Posterior vena cava (tissue), 2 donors: ENCODE results near the gene PNMA8C. TPM values are rescaled to one million over a fixed set of nuclear protein-coding genes. Genes with fewer than 3 reads are reported as not detected.
"Not testable (repeated sequence)": the region's sequence is repeated elsewhere in the genome, so short reads cannot be mapped to it uniquely, and the experiment has no call there.

Source experiments
- DNase-seq: peaks from one replicate; pipeline ENCODE4 v3.0.0-alpha.2; 2020; ENCODE audit warnings: low spot score
- intact Hi-C, 2 donors: fragments of 100-400 bp; cut with DNase I; formaldehyde crosslinking; loops; one replicate each; pipeline versions ENCODE4 v1.14.1 to v1.14.2; 2022 to 2023
- total RNA-seq, 2 donors: library from RNA; stranded (reverse); fragmentation: NEBNext Ultra II Directional; extraction: Animal tissue kit (Norgen Biotek cat#: 25700); gene quantifications; one replicate each; pipeline ENCODE4 v1.2.1, GENCODE V29; 2021
- donor health status: DM: yes; HTN: yes; CAD: no.
- donor health status: DM: yes; HTN: yes; CAD: no.

PNMA8C gene
- total RNA-seq, 2 donors from 2014 or later, result 0.37 to 1.2 TPM

DNA sequence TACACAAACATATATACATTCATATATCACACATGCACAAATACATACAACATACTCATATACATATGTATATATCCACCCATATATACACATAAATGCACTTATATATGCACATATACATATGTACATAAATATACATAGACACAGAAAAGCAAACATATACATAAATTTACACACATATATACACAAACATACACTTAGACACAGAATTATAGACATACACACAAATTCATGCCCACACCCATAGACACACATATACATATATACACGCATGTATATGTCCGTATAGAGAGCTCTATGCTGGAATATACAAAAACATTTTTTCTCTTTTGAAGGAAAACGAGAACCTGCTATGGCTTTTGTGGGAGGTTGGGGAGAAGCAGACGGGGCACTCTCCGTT is 22.0 kb upstream of the PNMA8C start:
- DNase-seq, result no peak
- intact Hi-C loops, result loop anchor here in 1 of 2 donors (1.0 kb wide), 1 partner anchor 38 kb away; no protein-coding TSS in a partner anchor

DNA sequence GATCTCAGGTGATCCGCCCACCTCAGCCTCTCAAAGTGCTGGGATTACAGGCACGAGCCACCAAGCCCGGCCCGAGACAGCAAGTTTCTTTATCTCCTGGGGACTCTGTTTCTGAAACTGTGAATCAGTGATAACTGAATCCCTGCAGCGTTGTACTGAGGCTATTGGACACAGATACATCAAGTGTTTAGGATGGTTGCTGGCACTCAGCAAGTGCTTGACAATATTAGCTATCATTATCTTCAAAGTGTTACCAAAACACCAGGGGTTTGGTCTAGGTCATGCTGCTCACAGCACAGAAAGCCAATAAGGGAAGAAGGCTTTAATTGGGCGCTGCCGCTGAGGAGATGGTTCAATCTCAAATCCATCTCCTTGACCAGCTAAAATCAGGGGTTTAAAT is 20.5 kb upstream of the PNMA8C start:
- DNase-seq, result no peak
- intact Hi-C loops, result no loop called here

DNA sequence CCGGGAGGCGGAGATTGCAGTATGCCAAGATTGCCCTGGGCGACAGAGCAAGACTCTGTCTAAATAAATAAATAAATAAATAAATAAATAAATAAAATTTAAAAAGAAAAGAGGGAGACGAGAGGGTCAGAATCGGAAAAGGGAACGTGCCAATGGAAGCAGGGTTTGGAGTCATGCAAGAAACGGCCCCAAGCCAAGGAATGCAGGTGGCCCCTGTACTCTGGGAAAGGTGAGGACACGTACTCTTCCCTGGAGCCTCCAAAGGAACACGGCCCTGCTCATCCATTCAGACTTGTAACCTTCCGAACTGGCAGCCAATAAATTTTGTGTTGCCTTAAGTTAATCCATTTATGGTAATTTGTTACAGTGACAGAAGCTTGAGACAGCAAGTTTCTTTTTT is 19.9 kb upstream of the PNMA8C start:
- DNase-seq, result no peak
- intact Hi-C loops, result no loop called here

DNA sequence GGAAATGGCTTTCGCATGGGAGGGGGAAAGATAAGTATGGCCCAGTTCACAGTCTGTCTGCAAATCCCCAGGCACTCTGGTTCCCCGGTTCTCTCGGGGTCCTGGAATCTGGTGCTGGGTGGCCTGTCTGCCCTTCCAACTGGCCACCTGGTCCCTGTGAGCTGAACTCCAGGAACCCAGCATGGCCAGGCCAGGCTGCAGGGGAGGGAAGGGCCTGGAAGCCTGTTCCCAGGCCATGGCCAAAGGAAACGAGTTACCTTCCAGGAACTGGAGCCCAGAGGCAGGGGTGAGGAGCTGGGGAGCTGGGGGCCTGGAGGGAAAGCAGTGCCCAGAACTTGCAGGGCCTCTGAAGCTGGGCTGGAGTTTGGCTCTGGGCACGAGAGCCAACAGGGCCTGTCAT is 19.1 kb upstream of the PNMA8C start:
- DNase-seq, result no peak
- intact Hi-C loops, result no loop called here

DNA sequence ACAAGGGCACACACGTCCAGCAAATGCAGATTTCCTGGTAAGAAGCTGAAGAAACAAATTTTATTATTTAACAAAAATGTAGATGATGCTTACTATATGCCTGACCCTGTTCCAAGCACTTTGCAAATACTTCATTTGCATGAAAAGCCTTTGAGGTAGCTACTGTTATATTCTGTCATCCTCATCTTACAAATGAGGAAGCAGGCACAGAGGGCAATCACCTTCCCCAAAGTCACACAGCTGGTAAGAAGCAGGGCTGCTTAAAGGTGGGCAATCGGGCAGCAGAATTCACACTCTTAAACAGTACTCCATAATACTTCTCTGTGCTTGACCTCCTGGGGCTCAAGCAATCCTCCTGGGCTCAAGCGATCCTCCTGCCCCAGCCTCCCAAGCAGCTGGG is 18.3 kb upstream of the PNMA8C start:
- no peak for DNase-seq
- intact Hi-C loops, result no loop called here

DNA sequence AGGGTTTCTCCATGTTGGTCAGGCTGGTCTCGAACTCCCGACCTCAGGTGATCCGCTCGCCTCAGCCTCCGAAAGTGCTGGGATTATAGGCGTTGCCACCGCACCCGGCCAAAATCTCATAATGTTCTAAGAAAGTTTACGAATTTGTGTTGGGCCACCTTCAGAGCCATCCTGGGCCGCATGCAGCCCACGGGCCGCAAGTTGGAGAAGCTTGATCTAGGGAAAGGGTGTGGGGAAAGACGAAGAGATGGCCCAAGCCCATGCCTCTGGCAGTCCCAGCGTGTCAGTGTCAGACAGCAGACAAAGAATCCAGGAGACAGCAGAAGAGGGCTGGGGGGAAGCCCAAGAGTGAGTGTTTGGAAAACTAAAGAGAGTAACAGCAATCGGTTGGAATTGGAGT is 17.3 kb upstream of the PNMA8C start:
- intact Hi-C loops, result no loop called here
- DNase-seq, result no peak

DNA sequence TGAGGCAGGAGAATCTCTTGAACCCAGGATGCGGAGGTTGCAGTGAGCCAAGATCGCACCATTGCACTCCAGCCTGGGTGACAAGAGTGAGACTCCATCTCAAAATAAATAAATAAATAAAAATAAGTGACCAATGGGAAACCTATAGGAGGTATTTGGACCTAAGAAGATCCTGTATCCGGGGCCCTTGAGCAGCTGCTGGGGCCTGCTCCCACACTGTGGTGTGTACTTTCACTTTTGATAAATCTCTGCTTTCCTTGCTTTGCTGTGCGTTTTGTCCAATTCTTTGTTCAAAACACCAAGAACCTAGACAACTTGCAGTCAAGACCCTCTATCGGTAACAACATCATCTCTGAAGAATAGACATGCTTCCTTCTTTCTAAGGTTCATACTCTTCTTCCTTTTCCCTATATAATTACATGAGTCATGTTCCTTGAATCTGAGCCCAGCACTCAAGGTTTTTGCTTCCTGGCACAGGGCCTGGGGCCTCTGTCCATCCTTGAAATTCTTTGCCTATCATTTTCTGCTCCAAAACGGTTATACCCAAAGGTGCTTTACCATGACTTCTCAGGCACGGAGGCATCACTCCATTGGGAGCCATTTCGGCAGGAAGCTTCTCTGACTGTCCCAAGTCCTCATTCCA is 14.2 kb upstream of the PNMA8C start:
- intact Hi-C loops, result loop anchor here in 1 of 2 donors (2.0 kb wide), 1 partner anchor 14 kb away; the partner anchor contains the start of gene PNMA8C
- DNase-seq, result no peak

DNA sequence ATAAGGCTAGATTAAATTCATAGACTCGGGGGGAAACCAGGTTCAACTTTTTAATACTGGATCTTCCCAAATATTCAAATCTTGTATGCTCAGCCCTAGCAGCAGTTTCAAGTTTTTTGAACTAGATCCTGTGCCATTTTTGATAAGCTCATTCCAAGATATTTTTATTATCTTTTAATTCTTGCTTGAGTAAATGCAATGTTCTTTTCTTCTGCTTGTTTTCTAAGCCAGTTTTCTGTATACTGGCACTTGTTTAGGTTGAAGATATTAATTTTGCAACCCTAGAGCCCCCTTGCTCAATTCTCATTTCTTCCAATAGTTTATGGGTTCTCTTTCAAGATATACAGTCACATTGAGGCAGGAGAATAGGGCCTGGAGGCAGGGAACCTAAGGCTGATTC is 13.1 kb upstream of the PNMA8C start:
- intact Hi-C loops, result loop anchor here in 1 of 2 donors (2.0 kb wide), 1 partner anchor 13 kb away; the partner anchor contains the start of gene PNMA8C
- DNase-seq, result no peak

DNA sequence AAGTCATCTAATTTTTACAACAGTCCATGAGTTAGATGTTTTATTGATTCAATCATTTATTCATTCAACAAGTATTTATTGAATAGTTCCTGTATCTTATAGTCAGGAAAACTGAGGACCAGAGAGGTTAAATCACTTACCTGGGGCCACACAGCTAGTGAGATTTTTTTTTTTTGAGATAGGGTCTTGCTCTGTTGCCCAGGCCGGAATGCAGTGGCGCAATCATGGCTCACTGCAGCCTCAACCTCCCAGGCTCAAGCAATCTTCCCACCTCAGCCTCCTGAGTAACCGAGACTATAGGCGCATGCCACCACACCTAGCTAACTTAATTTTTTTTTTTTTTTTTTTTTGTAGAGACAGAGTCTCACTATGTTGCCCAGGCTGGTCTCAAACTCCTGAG is 7.0 kb upstream of the PNMA8C start:
- intact Hi-C loops, DNase-seq: not testable (repeated sequence)

DNA sequence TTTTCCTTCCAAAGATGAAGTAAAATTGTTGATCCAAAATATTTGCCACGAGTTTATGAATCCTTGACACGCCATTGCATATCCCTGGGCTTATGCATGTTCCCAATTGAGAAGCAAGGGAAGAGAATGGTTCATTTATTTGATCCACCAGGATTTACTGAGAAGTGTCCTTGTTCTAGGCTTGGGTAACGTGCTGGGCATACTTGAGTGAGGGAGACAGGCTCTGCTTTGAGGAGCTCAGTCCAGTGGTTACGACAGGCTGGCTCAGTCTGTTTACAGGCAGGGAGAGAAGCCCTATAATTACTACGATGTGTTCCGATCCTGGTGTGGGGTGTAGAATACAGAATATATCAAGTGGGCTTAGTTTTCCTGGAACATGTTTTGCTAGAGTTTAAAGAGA is 6.3 kb upstream of the PNMA8C start:
- no peak for DNase-seq
- intact Hi-C loops, result no loop called here

DNA sequence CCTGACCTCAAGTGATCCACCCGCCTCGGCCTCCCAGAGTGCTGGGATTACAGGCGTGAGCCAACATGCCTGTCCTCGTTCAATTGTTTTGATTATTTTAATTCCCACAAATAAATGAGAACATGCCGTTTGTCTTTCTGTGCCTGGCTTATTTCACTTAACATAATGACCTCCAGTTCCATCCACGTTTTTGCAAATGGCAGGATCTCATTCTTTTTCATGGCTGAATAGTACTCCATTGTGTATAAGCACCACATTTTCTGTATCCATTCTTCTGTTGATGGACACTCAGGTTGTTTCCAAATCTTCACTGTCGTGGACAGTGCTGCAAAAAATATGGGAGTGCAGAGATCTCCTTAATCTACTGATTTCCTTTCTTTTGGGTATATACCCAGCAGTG is 4.7 kb upstream of the PNMA8C start:
- intact Hi-C loops, DNase-seq: not testable (repeated sequence)

DNA sequence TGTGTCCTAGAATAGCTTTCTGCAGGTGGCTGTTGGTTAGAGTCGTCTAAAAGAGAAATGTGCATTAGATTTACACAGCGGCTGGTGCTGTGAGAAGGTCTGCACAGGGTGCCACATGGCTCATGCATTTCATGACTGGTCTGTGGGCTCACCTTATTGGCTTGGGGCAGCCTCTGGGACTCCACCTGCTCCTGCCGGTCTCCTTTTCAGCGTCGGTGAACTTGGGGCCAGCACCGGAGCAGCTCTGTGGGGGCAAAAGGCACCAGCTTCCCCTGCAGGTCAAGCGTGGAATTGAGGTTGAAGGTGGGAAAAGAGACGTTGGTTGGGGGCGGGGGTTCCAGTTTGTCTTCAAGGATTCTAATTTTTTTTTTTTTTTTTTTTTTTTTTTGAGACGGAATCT is 3.1 kb upstream of the PNMA8C start:
- intact Hi-C loops, result no loop called here
- no peak for DNase-seq

DNA sequence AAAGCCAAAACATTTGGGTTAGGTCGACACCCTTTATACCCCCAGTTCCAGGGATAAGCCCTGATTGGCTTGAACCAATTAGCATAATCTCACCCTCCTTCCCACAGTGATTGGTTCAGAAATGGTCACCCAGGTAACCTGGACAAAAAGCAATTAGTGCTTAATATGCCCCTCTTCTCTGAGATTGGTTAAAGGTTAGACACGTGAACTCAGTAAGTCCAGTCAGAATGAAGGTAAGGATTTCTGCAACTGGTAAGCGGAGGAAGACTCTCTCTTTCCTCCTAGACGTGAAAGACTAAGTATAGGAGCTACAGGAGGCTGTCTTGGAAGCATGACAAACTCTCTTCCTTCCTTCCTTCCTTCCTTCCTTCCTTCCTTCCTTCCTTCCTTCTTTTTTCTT is 1.3 kb upstream of the PNMA8C start:
- intact Hi-C loops, result loop anchor here in 1 of 2 donors (2.0 kb wide), 1 partner anchor 13 kb away; no protein-coding TSS in a partner anchor
- no peak for DNase-seq

DNA sequence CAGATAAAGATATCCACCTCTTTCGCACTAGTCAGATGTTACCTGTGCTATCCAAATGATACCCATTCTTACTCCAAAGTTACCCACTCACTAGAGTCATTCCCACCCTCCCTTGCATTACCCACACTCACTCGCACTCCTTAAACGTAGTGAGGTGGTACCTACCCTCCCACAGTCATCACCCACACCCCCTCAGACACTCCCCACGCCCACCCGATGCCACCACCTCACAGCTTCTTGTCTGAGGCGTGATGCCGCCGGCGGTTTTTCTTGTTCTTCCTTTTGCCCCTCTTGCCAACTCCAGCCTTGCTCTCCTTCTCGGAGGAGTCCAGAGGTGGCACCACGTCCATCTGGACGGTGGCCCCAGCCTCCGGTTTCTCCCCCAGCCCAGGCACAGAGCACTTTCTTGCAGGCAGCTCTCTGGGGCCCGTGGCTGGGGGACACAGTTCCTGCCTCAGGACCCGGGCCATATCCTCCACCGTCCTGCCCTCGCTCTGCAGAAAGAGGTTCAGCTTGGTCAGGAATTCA is 1.2 kb downstream of the PNMA8C start:
- no peak for DNase-seq
- intact Hi-C loops, result loop anchor here in 1 of 2 donors (2.0 kb wide), 1 partner anchor 15 kb away; no protein-coding TSS in a partner anchor

DNA sequence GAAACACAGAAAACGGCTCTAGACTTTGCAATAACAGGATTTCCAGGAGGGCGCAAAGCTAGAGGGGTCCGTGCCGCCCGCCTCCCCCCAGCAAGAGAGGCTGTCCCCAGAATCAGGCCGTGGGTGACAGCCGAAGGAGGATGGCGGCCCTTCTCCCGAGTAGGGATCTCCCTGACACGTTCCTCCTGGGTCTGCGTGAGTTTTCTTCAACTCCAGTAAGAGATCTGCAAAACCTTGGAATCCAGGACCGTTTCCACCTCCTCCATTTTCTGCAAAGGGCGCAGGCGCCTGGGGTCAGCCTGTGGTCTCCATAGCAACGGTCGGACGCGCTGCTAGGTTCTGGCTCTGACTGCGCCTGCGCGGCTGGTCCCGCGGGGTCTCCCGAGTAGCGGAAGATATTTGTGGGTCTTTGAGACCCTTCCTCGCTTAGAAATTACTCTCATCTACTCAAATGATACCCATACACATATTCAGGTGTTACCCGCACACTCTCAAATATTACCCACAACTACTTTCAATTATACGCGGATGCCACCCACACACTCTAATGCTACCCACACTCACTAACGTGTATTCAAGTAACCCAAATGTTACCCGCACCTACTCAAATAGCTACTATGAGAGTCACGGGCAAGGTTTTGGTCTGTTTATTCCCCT is 2.1 kb downstream of the PNMA8C start:
- DNase-seq, result no peak
- intact Hi-C loops, result no loop called here

DNA sequence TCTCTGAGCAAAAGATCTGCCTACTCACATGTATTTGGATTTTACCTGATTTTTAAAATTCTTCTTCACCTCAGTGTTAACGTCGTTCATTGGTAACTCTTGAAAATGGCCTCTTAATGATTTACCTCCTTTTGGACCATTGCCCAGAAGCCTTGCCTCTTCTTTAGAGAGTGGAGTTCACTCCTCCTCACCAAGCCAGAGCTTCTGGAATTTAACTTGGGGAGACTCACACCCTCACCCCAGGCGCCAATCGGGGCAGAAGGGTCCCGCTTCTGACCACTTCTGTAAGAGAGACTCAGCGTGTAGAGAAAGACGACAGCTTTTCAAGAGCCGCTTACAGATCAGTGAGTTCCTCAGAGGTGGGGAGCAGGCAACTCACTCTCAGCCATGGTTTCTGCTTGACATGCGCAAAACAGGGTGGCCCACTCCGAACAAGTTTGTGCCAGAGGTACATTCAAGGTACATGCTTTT is 2.7 kb downstream of the PNMA8C start:
- intact Hi-C loops, result no loop called here
- no peak for DNase-seq

DNA sequence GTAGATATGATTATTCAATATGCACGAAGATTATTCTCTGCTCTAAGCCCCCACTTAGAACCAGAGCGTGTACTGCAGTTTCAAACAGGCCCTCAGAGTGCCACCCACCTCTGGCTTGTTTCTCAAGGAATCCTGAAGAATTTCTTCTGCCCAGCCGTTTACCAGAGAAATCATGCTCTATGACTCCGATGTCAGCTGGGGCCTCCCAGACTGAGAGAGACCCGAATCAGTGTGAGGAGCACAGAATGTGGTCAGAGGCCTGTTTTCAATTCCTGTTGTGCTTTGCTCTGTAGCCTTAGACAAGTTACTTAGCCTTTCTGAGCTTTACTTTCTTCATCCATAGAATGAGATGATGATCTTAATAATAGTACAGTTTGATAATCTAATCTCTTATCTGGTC is 5.5 kb downstream of the PNMA8C start:
- intact Hi-C loops, result no loop called here

DNA sequence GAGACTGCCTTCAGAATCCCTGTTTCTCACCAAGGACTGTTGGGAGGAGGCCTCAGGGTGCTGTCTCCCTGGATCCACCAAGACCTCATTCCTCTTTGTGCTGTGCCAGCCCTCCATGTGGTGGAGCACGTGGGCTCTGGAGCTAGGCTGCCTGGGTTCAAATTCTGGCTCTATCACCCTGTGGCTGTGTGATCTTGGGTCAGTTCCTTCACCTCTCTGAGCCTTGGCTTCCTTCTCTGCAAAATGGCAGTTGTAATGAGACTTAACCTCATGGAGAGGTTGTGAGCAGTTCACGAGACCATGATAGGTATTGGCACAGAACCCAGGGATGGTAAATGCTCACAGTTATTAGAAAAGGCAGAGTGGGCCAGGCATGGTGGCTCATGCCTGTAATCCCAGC is 6.4 kb downstream of the PNMA8C start:
- no peak for DNase-seq
- intact Hi-C loops, result no loop called here

More for the DNA sequence above, 5.5 kb downstream of the PNMA8C start:
- DNase-seq, result no peak

DNA sequence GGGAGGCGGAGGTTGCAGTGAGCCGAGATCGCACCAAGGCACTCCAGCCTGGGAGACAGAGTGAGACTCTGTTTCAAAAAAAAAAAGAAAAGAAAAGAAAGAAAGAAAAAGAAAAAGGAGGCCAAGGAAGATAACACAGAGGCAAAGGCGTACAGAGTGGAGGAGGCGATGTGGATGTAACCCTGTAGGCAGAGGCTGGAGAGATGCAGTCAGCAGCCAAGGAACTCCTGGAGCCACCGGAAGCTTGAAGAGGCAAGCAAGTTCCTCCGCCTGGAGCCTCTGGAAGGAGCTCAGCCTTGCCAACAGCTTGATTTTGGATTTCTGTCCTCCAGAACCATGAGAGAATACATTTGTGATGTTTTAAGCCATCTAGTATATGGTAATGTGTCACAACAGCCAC is 8.7 kb downstream of the PNMA8C start:
- no peak for DNase-seq
- intact Hi-C loops, result no loop called here

DNA sequence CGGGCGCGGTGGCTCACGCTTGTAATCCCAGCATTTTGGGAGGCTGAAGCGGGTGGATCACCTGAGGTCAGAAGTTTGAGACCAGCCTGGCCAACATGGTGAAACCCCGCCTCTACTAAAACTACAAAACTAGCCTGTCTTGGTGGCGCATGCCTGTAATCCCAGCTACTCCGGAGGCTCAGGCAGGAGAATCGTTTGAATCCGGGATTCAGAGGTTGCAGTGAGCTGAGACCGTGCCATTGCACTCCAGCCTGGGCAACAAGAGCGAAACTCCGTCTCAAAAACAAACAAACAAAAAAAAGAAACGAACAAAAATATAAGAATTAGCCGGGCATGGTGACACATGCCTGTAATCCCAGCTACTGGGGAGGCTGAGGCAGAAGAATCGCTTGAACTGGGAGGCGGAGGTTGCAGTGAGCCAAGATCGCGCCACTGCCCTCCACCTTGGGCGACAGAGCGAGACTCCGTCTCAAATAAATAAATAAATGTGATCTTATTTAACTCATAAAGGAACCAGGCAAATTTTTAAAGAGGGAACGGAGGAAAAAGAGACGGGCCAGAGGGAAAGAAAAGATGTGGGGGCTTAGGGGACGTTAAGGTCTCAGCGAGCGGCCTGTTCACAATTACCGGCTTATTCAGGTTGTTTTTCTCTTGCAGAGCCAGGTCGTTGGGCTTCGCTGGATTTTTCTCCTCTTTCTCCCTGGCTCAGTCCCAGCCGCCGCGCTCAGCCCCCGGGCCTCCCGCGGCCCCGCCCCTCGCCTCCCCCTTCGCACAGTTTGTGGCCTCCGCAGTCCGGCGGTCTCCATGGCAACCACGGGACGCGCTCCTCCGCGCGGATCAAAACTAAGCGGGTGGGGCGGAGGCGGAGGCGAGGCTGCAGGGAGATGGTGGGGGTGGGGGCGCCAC is 12.7 kb downstream of the PNMA8C start:
- intact Hi-C loops, result not testable (repeated sequence)
- DNase-seq, result peak; percentile 94
